ENCODE measurements around the gene SMAP1.

Gene SMAP1

DNA sequence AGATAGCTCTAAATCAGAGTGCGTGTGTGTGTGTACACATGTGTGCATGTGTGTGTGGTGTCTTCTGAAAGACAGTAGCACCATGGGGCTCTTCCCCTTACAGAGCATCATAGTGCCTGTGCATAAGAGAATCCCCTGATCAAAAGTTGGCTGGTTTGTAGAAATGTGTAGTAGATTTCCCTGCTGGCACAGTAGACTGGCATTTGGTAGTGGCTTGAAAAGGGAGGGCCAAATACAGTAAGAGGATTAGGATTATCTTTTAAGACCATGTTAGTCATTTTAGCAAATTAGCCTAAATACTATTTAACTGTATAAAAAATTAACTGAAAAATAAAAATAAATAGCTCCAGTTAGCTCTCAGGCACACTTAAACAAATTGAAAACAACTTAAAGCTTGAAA lies 176.6 kb downstream of the SMAP1 start:
- peak; percentile 64 to 72 for DNase-seq

DNA sequence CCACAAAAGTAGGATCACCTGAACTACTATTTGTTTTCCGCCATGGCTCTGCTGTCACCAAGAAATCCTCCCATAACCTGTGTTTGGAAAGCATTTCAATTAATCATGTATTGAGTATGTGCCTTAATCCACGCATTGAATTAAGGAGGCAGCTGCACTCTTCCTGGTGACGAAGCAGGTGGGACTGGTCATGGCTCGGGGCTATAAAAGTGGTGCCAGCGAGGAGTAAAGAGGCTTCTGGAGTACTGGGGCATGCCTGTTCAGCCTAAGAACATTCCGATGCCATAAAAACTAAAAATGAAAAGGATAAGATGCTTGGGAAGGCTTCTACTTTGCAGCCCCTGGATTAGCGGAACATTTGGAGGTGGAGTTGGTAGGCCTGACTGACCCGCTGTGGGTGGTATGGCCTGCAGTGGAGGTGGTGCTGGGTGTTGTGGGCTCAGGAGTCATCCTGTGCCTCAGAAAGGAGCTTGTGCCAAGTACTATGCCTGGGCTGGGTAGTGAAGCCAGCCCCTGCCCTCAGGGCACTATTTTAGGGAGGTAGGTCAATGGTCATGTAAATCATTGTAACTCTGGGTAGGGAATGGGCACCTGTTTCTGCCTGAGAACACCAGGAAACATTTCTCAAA lies 178.6 kb downstream of the SMAP1 start:
- peak; percentile 30 to 61 for DNase-seq

DNA sequence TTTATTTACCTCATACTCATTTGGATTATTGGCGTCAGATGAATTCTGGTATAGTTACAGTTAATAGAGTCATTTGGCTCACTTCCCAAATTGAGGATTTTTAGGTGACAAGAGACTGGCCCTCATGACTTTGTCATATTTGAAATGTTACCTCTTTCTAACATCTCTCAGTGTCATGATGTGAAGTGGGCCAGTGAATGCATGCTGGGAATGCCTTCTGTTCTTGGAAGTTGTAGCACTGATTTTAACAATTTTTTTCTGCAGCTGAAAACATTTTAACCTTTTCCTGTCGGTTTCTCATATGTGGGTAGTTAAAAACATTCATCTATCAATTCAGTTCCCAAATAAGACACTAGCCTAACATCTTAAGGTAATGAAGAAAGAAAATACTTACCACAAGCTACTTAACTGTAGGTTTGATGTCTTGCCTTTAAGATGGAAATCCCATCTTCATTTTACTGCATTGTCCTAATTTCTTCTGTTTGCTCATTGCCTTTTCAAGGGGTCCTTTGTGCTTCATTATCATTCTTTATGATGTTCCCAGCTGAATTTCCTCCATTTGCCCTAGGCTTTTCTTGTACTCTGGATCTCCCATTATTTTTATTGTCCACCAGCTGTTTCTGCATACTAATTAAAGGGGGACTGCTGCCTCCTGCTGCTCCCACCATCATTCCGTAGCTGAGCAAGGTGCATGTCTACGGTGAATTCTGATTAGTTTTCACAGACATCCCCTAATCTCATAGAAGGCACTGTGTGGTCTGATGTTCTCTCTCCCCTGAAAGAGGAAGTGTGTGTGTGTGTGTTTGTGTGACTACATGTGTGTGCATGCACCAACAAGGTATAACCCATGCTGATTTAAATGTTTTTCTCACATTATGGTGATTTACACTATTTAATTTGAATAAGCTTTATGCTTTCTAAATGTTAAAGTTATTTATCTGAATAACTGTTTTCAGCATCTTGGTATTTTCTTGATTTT lies 179.7 kb downstream of the SMAP1 start:
- peak; percentile 50 to 79 for DNase-seq

DNA sequence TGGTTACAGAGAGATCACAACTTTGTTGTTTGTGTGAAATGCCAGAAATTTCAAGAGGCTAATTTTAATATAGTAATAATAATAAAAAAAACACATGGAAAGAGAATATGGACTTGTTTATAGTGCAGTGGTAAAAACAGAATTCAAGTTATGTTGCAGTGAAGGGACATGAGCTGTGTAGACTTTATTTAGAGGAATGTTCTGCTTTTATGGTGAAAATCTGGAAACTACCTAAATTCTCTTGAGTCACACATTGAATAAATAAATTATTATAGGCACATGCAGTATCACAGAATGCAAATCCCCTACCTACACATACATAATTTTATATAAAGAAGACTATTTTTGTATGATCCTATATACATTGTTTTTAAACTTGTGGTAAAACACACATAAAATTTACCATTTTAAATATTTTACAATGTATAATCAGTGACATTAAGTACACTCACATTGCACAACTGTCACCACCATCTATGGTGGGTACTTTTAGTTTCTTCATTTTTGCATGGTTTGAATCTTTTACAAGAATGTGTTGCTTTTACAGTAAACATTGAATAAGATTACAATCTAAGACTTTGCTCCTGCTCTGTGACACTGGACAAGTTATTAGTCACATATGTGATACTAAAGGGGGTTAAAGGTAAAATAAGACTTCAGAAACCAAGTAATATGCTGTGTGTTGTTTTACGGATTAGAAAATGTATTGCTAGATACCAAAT lies 181.8 kb downstream of the SMAP1 start:
- DNase-seq = no peak

DNA sequence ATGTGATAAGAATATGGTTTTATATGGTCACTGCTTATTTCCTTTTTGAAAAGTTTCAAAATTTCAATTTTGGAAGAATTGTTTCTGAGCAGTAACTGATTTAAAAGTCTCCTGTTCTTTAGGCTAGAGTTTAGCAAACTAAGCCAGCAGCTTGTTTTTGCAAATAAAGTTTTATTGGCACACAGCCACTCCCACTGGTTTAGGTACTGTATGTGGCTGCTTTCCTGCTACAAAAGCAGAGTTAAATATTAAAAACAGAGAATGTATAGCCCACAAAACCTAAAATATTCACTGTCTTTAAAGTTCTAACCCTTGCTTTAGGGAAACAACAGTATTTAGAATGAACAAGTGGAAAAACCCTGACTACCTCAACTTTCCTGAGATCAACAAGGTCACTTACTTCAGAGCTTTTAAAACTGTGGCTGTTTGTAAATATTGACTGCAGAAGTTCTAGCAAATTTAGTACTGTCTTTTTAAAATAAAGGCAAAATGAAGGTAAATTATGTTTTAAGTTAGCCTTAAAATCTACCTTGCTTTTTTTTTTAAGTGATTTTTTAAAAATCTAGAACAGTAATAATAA lies 185.1 kb downstream of the SMAP1 start:
- no peak for DNase-seq

DNA sequence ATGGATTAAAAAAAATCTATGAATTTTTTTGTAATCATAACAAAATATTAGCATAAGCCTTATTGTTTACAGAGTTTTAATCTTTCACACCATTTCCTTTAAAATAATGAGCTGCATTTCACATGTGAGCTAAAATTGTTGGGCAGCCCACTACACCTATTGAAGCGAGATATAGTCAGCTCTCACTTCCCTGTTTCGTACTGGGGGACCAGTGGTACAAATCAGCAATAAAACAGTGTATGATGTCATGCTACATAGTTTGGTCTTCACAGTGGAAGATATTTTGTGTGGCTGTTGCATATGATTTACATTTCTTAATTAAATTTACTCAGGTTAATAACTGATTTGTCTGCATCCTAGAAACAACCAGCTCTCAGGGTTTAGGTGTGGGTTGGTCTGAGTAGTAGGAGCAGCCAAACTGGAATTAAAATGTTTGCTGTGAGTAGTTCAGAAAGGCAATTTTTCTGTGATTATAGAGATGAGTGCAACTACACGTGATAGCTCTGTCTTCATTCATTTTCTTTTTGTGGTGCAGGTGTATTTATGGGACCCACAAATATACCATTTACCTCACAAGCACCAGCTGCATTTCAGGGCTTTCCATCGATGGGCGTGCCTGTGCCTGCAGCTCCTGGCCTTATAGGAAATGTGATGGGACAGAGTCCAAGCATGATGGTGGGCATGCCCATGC lies 189.8 kb downstream of the SMAP1 start:
- no peak for DNase-seq

DNA sequence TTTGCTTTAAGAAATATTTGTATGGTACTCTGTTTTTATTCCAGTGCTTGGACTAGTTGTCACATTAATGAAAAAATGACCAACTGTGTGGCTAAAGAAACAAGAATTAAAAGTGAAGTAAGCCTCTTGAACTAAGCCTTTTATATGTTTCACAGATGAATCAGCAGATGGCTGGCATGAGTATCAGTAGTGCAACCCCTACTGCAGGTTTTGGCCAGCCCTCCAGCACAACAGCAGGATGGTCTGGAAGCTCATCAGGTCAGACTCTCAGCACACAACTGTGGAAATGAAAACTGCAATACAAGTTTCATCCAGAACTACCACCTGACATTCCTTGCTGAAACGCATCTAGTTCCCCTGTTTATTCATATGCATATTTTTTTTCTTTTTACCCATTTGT lies 192.4 kb downstream of the SMAP1 start:
- peak; percentile 64 to 90 for DNase-seq

DNA sequence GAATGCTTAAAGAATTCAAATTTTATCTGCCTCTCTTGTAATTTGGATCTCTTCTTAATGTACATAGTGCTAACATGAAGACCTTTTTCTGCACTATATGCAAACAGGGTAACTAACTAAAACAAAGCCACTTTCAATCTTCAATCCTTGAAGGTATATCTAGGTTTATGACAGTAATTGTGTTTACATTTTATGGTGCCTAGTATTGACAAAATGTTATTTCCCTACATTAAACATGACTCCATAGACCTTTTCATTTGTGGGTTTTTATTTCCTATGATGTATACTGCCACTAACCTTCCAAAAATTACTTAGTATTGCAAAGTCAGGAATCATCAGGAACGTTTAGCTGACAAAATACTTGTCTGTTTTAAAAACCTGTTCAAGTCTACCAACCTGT lies 193.2 kb downstream of the SMAP1 start:
- no peak for DNase-seq

DNA sequence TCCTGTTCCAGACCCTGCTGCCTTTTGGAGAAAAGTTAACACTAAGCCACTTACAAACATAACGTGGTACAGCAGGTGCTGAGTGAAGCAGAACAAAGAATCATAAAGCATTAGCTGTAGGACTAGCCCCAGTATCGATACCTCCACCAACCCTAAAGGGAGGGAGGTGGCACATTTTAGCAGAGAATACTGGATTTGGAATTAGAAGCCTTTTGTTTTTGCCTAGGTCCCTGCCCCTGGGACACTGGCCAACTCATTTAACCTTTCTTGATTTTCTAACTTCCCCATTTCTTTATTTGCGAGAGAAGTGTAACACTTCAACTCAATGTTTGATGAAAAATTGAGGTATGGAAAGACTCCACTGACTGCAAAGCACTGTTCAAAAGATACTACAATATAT lies 195.7 kb downstream of the SMAP1 start:
- DNase-seq = peak in 1 of 2 experiments; percentile 61

DNA sequence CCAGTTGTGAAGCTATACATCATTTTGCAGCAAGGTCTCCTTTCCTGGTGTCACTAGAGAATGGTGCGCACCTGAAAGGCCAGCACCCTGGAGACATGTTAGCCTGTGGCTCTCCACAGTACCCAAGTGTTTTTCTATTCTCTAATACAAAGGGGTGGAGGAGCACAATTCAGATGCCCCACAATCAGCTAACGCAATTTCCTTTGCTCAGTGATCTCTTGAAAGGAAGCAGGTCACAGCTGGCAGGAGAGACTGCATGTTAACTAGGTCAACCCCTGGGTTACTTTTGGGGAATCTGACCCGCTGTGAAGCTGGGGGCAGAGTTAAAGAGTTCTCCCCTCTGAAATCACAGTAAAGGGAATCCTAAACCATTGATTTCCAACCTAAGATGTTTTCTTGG lies 196.7 kb downstream of the SMAP1 start:
- no peak for DNase-seq

DNA sequence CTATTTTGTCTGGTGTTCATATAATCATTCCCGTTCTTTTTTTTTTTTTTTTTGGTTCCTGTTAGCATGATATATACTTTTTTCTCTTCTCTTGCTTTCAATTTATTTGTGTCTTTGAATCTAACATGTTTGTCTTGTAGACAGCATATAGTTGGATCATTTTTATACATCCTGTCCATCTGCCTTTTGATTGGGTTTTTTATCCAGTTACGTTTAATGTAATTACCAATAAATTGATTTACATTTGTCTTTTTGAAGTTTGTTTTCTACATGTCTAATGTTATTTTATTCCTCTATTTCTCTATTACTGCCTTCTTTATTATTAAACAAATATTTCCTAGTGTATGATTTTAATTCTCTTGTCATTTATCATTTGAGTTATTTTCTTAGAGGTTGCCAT lies 204.8 kb downstream of the SMAP1 start:
- DNase-seq = no peak

DNA sequence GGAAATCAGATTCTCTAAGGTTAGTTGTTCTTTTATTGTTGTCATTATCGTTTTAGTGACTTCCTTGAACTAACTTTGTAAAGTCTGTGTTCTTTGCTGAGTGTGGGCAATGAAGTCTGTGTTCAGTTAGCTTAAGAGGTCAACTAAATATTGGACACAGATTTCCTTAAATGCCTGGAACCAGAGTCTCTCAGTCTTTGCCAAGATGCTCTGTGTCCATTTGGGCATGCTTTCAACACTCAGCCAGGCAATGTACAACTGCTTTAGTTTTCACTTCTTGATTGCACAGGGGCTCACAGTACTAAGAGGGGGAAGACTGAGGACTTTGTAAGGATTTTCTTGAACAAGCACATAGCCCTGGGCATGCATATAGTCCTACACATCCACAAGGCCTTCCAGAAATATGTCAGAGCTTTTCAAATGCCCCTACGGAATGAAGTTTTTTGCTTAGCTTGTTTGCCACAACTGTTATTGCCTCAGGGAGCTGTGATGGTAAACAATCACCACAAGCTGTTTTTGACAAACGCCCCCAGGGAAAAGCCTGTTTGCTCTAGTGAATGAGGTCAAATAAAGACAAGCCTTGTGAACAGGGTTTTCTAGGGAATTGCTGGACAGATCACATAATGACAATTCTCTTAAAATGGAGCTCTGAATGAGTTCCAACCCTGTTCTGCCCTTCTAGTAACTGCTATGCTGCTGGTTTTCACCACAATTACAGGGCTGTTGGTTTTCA lies 206.7 kb downstream of the SMAP1 start:
- no peak for DNase-seq

DNA sequence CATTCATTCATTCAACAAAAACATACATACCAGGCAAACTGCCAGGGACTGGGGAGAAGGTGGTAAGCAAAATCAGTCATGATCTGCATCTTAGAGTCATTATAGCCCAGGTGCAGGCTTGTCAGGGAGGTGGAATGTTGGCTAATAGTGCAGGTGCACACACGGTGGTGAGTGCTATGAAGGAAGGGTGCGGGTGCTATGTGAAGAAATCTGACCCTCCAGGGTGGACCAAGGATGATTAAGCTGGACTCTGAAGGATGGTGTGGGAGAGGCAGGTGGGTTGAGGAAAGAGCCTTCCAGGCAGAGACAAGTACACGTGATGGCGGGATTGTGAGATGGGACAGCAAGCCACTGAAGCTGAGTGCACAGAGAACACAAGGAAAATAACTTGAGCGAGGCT lies 211.8 kb downstream of the SMAP1 start:
- no peak for DNase-seq

DNA sequence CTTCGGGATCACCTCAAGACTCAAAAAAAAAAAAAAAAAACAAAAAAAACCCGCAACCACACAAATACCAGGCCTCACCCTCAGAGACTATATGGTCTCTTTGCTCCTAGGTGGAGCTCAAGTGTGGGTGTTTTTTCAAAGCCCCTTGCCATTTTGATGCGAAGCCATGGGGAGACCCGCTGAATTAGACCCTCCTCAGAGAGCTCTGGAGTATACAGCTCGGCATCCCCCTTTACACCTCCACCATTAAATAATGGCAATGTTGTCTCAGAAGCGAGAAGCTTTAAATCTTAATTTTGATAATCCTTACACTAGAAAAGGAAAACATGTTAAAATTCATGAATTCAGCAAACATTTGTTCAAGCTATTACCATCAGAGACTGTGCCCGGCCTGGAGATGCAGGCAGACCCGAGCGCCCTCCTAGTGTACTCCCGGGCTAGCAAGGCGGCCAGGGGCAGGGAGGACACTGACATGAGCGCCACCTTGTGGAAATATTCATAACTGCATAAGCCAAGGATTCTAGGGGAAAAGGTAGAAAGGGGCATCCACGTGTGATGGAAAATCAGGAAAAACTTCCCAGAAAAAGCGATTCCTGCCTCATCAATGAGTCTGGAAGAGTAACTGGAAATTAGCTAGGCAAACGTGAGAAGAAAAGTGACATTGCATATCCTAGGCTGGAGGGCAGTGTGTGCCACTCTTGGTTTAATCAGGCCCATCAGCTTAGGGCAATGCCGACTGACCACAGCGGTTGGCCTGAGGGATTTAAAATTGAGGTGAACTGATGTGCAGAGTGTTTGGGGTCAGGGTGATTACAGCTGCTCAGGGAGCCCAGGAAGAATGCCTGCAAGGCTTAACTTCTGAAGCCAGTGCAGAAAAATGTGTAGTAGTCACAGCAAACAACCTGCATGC lies 216.6 kb downstream of the SMAP1 start:
- peak; percentile 31 to 58 for DNase-seq

DNA sequence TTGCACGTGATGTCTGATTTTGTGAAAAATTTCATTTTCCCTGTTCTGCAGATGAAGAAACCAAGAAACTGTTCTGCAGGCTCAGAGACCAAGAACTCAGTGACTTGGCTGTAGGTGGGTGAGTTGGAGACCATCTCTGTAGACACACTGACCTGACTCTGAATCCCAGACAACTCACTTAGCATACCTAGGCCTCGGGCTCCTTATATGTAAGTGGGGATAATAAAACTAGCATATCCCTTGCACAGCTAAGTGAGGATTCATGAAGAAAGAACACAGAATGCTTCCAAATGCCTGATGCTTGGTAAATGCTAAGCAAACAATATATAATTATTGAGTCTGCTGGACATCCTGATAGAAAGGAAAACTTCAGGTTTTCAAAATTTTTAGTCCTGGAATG lies 218.4 kb downstream of the SMAP1 start:
- no peak for DNase-seq

DNA sequence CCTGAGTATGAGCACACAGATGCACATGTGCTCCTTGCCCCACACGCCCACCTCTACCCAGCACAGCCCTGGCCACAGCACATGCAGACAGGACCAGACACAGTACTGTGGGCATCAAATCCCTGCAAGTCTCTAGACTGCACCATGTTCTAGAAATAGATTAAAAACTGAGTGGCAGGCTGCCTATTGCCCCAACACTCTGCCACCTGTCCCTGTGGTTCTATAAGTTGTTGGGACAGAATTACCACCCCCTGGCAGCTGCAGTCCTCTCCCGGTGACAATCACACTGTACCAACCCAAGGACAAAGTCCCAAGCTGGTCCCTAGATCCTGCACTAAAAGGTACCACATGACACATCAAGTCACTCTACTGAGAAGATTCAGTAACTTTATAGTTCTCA lies 219.0 kb downstream of the SMAP1 start:
- peak in 1 of 2 experiments; percentile 69 for DNase-seq

DNA sequence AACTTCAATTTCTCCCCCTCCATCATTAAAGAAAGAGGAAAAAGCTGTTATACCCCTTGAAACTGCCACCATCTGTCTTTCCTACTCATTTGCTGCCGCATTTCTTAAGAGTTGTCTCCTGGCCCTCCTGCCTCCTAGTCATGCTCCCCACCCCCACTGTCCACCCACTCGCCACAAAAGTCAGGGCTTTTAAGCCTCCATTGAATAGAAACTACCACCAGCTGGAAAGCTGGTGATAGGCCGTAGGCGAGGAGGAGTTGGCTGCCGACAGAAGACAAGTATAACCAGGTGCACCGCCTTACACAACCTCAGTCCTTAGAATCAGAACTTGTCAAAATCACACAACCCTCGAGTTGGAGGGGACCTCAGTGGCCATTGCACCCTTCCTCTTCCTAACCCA lies 221.6 kb downstream of the SMAP1 start:
- DNase-seq = peak; percentile 89 to 94

DNA sequence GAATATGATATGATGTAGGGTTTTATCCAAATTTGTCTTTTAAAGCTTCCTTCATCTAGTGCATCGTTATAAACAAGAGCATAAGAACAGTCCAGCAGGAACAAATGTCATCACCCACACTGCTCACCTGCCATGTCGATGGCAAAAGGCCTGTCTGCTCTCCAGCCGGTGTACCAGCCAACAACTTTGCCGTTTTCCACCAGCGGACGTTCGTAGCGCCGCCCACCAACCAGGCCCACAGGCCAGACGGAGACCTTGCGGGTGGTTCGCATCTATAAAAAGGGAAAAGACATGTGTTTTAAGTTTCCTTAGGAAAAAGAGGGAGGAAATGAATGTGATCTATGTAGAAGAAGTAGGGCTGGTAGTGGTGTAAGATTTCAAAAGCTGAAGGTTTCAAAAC lies 226.3 kb downstream of the SMAP1 start:
- DNase-seq = peak; percentile 59 to 80

DNA sequence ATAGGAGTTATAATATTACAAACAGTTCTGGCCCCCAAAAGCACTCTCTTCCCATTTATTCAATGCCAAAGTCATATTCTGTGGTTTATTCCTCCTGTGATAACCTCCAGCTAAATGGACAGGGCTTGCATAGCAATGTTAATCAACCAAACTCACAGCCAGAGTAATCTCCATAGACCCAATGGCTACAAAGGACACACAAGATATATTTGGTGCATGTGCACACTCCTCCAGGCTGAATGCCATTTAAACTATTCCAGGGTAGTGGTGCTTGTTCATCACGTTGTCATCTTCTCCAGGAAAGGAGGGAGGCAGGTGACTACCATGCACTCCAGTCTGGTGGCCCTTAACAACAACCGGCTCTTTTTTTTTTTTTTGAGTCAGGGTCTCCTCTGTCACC lies 232.4 kb downstream of the SMAP1 start:
- DNase-seq = no peak

DNA sequence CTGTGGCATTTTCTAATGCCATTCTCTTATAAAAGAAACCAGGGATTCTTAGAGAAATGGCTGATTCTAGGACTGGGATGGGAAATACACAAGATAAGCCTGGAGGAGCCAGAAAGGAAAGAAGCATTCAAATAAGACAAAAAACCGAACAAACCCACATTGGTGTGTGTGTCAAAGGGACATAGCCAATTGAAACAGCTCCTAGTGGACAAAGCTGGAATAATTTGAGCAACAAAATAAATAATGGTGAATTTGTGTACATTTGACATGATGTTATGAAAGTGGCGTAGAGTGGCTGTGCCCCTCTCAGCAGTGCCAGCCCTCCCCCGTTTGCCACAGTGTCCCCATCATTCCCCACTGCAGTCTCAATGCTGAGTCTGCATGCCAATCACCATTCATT lies 233.6 kb downstream of the SMAP1 start:
- no peak for DNase-seq

Measured in NCI-H524 (cell line).